HG03432 (cell line): ENCODE measurements around the gene FIGNL1.

Experiments
- ATAC-seq: cut with Tn5 transposase; IDR thresholded peaks from one replicate; pipeline ENCODE4 v1.9.1; 2021; ENCODE audit warnings: mild to moderate bottlenecking, moderate library complexity; ENCODE audit not compliant: unreplicated experiment

FIGNL1 gene, protein sequence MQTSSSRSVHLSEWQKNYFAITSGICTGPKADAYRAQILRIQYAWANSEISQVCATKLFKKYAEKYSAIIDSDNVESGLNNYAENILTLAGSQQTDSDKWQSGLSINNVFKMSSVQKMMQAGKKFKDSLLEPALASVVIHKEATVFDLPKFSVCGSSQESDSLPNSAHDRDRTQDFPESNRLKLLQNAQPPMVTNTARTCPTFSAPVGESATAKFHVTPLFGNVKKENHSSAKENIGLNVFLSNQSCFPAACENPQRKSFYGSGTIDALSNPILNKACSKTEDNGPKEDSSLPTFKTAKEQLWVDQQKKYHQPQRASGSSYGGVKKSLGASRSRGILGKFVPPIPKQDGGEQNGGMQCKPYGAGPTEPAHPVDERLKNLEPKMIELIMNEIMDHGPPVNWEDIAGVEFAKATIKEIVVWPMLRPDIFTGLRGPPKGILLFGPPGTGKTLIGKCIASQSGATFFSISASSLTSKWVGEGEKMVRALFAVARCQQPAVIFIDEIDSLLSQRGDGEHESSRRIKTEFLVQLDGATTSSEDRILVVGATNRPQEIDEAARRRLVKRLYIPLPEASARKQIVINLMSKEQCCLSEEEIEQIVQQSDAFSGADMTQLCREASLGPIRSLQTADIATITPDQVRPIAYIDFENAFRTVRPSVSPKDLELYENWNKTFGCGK

DNA sequence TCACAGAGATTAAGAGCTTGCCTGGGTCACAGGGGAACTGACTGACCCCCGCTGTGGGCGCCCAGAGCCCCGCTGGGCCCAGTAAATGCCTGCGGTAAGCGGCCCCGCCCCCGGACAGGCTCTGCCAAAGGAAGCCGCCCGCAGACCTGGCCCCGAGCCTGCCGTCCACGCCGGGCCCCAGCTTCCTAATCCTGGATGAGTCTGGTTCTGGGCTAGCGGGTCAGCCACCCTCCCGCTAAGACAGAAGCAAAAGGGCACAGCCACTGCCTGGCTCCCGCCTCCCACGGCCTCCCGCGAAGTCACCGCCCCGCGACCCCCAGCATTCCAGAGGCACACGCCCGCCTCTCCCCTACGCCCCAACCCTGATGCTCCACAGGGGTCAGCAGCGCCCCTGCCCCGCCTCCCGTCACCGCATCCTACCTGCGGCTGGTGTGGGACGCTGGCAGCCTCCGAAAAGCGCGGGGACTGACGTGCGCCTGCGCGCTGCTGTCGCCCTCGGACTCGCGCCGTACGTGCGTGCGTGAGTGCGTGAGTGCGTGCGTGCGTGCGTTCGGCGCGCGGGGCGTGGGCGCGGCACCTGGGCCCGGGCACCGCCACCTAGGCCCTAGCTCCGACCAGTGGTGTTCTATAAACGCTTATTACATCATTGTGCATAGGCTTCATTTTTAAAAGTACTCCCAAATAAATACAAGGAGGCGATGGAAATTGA is at the start of gene FIGNL1:
FIGNL1 (minus strand) TSS at position 470 of the 709 bp plus-strand sequence. CDS start 3,063 bp downstream, outside the sequence.
- ATAC-seq, result peak; percentile 87

DNA sequence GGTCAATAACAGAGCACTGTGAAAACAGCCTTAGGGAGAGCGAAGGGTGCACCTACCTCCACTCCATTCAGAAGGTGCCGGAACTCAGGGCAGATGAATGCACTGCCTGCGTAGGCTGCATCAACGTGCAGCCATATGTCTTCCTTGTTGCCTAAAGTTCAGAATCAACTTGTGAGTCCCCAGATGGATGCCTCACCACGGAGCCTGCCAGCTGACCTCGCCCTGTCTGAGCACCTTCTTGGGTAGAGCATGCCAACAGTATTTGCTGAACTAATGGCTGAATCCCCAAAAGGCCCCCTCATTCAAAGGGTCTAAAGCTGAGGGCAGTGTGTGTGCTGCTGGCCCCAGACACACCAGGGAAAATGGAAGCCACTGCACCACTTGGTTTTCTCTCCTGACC is 48.9 kb upstream of the FIGNL1 start:
- ATAC-seq, result no peak

DNA sequence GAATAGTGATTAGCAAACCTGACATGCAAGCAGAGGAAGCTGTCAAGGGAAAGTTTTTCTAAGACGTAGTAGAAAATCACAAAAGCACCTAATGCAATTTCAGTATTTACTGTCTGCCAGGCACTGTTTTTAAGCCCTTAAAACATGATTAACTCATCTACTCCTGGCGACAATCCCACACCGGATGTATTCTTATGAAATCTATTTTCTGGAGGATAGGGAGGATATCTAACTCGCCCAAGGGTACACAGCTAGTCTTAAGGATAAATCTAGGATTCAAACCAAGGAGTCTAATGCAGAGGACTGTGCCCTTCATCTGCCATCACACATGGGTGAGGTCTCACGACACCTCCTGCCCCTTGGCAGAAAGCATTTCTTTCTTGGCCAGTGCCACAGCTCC is 47.8 kb upstream of the FIGNL1 start:
- ATAC-seq, result no peak

GRCh38 chr7:50497068-50497642 is 47.0 kb upstream of the FIGNL1 start:
- no peak for ATAC-seq

DNA sequence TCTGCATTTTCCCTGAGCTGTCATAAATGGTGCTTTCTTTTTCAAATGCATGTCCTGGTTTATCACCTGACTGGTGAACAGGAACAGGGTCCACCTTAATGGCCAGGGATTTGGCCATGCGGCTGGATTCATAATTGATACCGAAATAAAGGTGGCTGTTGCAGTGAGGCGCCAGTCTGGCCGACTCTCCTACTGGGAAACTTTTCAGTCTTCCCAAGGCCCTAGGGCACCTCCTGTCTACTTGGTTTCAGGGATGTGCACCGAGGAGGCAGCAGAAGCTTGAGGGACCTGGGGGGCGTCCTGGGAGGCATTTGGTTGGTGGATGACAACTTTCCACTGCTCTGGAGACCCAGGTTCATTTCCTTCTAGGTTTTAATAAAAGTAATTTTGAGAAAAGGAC is 46.4 kb upstream of the FIGNL1 start:
- no peak for ATAC-seq

- ATAC-seq, result no peak
Measured at GRCh38 chr7:50495746-50496145, 45.6 kb upstream of the FIGNL1 start.

GRCh38 chr7:50492770-50493519 is 42.8 kb upstream of the FIGNL1 start:
- ATAC-seq, result no peak

DNA sequence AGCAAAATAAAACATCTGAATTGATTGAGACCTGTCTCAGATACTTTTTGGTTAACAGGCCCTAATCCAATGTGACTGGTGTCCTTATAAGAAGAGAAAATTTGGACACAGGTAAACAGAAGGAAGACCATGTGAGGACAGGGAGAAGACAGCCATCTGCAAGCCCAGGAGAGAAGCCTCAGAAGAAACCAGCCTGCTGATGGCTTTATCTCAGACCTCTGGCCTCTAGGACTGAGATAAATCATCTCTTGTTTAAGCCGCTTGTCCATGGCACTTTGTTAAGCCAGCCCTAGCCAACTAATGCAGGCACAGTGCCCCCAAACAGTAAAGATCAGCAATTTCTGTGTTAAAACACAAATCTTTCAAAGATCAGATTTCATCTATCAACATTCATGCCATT is 41.8 kb upstream of the FIGNL1 start:
- ATAC-seq, result no peak

DNA sequence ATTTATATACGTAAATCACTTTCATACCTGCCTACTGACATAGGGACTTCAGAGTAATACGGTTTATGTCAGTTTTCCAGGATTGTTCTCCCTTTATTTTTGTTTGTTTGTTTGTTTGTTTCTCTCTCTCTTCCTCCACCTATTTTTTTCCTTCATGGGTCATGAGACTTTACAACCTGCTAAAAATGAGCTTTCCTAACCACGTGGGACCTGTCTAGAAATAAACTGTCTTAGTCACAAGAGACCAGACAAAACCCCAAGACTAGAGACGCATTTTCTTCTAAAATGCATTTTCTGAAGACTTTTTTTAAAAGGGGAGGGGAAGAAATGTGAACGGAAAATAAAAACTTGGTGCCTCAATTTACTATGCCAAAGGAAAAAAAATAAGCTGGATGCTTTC is 41.1 kb upstream of the FIGNL1 start:
- no peak for ATAC-seq

DNA sequence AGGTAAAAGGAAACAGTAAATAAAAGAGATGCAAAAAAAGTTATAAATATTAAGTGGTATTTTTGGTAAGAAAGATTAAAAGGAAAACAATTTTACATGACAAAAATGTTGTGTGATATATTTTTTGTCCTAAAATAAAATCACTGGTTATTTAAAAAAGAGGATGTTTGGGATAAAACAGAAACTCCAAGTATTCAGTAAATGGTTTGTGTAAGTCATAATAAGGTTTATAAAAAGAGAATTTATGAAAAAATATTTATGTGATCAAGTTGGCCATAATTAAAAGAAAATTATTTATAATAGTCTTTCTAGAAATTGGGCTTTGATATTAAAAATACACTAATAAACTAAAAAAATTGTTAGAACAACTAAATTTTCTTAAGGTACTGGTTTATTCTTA is 38.2 kb upstream of the FIGNL1 start:
- no peak for ATAC-seq

- ATAC-seq, result no peak
Measured at GRCh38 chr7:50486512-50486911, 36.4 kb upstream of the FIGNL1 start.

- no peak for ATAC-seq
Measured at GRCh38 chr7:50481867-50482266, 31.7 kb upstream of the FIGNL1 start.

- no peak for ATAC-seq
Measured at GRCh38 chr7:50480797-50481196, 30.6 kb upstream of the FIGNL1 start.

DNA sequence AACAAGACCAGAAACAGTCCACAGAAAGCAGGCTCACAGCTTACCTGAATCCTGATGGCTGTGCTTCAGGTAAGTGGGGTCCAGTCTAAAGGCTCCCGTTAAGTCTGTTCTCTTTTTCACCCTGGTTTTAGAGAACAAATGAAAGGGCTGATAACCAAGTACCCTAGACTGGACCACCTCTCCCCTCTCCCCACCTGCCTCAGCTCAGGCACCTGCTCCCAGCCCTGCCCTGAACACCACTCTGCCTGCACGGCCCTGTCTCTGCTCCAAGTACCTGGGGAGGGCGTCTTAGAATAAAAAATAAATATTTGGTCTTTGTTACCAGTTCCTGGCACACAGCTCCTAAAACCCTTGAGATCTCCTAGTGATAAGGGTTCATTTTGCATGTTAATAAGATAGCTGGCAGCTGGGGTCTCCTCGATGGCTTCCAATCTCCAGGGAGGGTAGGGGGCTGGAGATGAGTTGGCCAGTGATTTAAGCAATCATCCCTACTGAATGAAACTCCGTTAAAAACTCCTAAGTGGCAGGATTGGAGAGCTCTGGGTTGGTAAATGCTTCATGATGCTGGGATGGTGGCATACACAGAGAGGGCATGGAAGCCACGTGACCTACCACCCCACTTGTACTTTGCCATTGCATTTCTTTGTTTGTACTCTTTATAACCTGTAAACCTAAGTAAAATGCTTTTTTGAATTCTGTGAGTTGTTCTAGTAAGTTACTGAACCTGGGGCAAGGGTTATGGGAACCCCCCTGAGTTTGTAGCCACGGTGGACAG is 29.8 kb upstream of the FIGNL1 start:
- no peak for ATAC-seq

DNA sequence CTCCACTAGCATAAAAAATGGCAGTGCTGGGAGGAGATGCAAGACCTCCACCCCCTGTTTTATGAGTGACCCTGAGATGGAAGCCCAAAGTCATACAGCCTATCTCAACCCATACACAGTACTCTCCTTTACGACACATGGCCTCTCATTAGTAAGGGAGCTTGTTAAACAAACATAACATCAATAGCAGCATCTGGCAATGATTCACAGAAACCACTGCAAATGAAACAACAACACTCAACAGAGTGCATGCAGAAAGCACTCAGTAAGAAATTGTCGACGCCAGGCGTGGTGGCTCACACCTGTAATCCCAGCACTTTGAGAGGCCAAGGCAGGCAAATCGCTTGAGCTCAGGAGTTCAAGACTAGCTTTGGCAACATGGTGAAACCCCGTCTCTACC is 27.5 kb upstream of the FIGNL1 start:
- ATAC-seq, result no peak

- no peak for ATAC-seq
Measured at GRCh38 chr7:50476953-50477625, 26.9 kb upstream of the FIGNL1 start.

DNA sequence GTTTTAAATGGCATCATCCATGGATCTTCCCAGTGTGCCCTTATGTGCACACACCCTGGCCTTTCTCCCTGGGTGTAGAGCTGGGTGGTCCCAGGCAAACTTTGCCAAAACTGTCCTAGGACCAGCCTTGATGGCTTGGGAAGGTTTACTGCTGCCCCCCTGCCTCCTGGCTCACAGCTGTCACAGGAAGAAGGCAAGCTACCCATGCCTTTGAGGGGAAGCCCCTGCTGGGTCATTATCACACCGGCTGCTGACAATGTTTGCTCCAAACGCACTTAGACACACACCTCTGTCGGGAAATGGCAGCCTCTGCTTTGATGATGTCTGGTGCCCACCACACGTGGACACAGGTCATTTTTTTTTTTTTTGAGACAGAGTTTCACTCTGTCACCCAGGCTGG is 25.2 kb upstream of the FIGNL1 start:
- ATAC-seq, result peak; percentile 75

DNA sequence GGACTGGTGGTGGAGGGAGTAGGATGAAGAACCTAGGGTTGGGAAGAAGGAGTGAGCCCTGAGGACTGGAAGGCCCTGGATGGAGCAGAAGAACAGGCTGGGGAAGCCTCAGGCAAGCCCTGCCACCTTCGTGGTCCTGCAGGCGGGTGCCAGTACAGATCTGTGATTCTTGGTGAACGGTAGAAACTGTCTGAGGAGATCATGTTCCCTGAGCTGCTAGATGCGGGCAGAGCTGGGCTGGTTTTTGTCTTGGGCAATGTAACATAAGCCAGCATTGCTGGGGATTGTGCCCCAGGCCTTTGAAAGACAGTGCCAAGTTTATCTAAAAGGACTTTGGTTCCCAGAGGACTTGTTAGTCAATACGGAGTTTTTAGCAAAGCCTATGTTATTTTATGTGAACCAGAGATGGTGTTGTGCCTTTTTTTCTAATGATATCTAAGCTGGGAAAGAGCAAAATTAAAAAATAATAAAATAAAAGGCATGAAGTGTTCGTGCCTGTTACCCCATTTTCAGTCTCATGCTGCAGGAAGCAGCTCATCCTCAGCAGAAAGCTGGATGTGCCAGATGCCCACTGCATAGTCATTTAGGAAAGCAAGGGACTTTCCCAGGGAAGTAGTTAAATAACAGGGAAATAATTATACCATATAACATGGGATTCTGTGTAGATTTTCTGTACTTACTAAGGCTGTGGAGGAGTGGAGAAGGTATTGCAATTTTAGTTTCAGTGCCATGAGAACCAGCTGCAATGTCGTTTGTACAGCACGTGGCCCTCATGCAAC is 24.4 kb upstream of the FIGNL1 start:
- ATAC-seq, result no peak

- no peak for ATAC-seq
Measured at GRCh38 chr7:50473531-50473930, 23.4 kb upstream of the FIGNL1 start.
